Neural cell (in vitro differentiated cells): ENCODE data around the gene ZNF774.

Source experiments
- EP300 ChIP-seq: fragments of 450-650 bp; conservative IDR thresholded peaks from 2 replicates; pipeline ENCODE4 v1.6.1; 2014; ENCODE audit warnings: antibody characterized with exemption, mild to moderate bottlenecking, moderate library complexity; ENCODE audit not compliant: poor library complexity, severe bottlenecking
- EZH2 ChIP-seq: fragments of 200-600, 300-800 bp; shearing (Covaris generic), sonication (generic); IDR thresholded peaks from 2 replicates; pipeline ENCODE4 v1.6.1; 2014; ENCODE audit warnings: antibody characterized with exemption, low read length, borderline replicate concordance, mild to moderate bottlenecking; ENCODE audit not compliant: insufficient read depth, poor library complexity, severe bottlenecking
- MXI1 ChIP-seq: fragments of 450-650 bp; conservative IDR thresholded peaks from 2 replicates; pipeline ENCODE4 v1.6.1; 2014; ENCODE audit warnings: antibody characterized with exemption, mild to moderate bottlenecking; ENCODE audit not compliant: poor library complexity, severe bottlenecking
- POLR2AphosphoS5 ChIP-seq: IDR thresholded peaks from 2 replicates; pipeline ENCODE4 v1.6.1; 2012
- SMC3 ChIP-seq: fragments of 450-650 bp; conservative IDR thresholded peaks from 2 replicates; pipeline ENCODE4 v1.6.1; 2014; ENCODE audit warnings: antibody characterized with exemption, mild to moderate bottlenecking, moderate library complexity; ENCODE audit not compliant: poor library complexity
- TF ChIP-seq, protein P1 (sequence below): fragments of 450-650 bp; IDR thresholded peaks from 2 replicates; pipeline ENCODE4 v1.5.1; 2014; ENCODE audit warnings: antibody characterized with exemption, mild to moderate bottlenecking, moderate library complexity; ENCODE audit not compliant: poor library complexity, severe bottlenecking
- TF ChIP-seq, protein P2 (sequence below): IDR thresholded peaks from 2 replicates; pipeline ENCODE4 v1.6.1; 2012; ENCODE audit warnings: borderline replicate concordance

DNA sequence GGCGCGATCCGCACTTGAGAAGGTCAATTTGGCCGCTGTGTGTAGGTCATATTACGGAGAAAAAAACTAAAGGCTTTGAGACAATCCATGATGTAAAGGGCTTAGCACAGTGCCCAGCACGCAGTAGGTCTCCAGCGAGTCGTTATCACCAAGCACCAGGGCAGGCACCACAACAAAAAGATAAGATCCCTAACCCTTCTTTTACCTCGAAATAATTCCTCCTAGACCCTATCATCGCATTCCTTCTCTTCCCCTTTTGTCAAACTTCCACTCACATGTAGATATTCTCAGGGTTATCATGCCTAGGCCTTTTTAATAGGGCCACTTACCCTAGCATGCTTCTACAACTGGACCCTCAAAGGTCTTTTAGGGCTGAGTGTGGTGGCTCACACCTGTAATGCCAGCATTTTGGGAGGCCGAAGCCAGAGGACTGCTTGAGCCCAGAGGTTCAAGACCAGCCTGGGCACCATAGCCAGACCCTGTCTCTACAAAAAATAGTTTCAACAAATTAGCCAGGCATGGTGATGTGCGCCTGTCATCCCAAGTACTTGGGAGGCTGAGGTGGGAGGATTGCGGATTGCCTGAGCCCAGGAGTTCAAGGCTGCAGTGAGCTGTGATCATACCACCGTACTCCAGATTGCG lies 13.5 kb downstream of the ZNF774 start:
- TF ChIP-seq, protein P1, sequence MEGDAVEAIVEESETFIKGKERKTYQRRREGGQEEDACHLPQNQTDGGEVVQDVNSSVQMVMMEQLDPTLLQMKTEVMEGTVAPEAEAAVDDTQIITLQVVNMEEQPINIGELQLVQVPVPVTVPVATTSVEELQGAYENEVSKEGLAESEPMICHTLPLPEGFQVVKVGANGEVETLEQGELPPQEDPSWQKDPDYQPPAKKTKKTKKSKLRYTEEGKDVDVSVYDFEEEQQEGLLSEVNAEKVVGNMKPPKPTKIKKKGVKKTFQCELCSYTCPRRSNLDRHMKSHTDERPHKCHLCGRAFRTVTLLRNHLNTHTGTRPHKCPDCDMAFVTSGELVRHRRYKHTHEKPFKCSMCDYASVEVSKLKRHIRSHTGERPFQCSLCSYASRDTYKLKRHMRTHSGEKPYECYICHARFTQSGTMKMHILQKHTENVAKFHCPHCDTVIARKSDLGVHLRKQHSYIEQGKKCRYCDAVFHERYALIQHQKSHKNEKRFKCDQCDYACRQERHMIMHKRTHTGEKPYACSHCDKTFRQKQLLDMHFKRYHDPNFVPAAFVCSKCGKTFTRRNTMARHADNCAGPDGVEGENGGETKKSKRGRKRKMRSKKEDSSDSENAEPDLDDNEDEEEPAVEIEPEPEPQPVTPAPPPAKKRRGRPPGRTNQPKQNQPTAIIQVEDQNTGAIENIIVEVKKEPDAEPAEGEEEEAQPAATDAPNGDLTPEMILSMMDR: no peak
- TF ChIP-seq POLR2AphosphoS5: no peak
- TF ChIP-seq SMC3: no peak
- TF ChIP-seq, protein P2, sequence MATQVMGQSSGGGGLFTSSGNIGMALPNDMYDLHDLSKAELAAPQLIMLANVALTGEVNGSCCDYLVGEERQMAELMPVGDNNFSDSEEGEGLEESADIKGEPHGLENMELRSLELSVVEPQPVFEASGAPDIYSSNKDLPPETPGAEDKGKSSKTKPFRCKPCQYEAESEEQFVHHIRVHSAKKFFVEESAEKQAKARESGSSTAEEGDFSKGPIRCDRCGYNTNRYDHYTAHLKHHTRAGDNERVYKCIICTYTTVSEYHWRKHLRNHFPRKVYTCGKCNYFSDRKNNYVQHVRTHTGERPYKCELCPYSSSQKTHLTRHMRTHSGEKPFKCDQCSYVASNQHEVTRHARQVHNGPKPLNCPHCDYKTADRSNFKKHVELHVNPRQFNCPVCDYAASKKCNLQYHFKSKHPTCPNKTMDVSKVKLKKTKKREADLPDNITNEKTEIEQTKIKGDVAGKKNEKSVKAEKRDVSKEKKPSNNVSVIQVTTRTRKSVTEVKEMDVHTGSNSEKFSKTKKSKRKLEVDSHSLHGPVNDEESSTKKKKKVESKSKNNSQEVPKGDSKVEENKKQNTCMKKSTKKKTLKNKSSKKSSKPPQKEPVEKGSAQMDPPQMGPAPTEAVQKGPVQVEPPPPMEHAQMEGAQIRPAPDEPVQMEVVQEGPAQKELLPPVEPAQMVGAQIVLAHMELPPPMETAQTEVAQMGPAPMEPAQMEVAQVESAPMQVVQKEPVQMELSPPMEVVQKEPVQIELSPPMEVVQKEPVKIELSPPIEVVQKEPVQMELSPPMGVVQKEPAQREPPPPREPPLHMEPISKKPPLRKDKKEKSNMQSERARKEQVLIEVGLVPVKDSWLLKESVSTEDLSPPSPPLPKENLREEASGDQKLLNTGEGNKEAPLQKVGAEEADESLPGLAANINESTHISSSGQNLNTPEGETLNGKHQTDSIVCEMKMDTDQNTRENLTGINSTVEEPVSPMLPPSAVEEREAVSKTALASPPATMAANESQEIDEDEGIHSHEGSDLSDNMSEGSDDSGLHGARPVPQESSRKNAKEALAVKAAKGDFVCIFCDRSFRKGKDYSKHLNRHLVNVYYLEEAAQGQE: no peak
- no peak for TF ChIP-seq EZH2
- no peak for TF ChIP-seq MXI1
- TF ChIP-seq EP300: no peak
